H54 (cell line): ENCODE data around the gene MACROD1.

ENCODE experiments used
- DNase-seq: peaks from one replicate; pipeline ENCODE4 v3.0.0; 2011; ENCODE audit warnings: low spot score, mixed read lengths; ENCODE audit not compliant: insufficient read length
- FAIRE-seq: peaks from 3 replicates; lab custom pipeline; 2011; peaks lifted over from hg19 to GRCh38; lab: Jason Lieb, UNC
- POLR2A ChIP-seq: IDR thresholded peaks from 2 replicates; pipeline ENCODE4 v1.6.1; 2011; ENCODE audit warnings: low read depth, mild to moderate bottlenecking, low read length

Gene MACROD1

DNA sequence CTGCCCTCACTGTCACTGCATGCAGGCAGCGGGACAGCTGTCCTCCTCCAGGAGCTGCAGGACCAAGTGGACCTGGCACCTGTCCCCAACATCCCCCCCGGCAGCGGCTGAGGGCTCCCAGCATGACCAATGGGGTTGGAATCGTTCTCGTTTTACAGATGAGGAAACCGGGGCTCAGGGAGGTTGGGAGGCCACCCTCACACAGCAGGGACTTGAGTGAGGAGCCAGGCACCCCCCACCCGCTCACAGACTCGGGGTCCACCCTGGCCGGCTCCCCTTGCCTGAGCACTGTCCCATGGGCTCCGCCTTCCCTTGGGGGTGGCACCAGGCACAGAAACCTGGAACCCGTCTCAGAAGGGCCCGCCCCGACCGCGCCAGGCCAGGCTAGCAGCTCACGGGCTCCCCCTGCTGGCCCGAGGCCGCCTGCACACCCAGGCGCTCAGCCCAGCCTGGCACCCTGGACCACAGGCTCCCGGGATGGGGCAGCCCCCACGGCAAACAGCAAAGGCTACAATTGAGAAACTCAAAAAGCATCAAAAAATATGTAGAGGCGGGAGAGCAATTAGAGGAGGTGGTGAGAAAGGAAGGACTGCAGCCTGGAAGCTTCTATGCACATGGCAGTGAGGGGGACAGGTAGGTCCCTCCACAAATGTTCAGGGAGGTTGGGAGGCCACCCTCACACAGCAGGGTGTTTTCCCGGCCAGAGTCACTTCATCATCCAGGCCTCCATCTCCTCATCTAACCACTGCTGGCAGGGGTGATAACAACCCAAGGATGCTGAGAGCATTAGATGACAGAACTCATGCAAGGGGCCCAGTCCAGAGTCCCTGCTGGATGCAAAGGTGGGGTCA, 12.8 kb downstream of the MACROD1 start:
- peak; percentile 94 for DNase-seq
- no peak for FAIRE-seq
- TF ChIP-seq POLR2A: no peak

DNA sequence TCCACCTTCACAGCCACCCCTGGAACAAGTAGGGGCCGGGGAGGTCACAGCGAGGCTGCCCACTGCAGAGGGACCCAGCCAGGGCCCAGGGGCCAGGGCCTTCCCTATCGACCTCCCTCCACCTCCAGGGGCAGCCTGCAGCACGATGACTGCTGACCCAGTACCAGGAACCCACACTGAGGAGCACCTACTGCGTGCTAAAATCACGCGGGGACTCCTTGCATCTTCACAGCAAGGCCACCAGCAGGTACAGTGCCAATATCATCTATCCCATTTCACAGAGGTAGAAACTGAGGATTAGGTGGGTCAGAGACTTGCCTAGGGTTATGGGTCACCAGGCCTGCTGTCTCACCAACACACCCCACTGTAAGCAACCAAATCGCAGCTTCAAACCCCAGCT, 14.6 kb downstream of the MACROD1 start:
- TF ChIP-seq POLR2A: no peak
- FAIRE-seq: no peak
- DNase-seq: no peak

DNA sequence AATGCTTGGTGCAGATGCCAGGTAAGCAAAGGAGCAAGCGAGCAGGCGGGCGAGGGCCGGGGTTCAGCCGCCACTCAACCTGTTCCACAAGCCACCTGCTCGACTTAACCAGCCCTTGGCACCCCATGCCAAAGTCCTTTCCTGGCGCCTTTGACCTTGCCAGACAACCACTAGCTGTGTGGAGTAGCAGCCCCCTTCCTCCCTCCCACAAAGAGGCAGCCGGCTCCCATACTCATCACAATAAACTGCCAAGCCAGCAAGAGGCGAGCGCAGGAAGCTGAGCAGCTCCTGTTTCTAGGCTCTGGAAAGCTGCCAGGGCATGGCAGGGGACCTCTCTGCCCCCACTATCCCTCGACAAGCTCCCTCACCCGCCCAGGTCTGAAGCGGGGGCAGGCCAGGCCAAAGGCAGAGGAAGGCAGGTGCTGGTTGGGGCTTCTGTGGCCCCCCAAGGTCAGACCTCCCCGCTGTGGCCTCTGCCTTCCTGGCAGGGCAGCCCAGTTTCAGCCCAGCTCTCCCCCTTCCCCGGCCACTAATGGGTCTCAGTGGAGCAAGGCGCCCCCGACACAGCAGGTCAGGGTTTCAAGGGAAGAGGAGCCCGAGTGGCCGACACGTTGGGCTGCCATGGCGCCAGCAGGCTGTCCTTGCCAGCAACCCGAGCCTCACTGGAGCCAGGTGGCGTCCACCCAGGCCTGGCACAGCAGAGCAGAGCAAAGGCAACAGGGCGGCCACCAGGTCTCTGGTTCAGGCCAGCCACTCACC, 15.3 kb downstream of the MACROD1 start:
- no peak for TF ChIP-seq POLR2A
- DNase-seq: no peak

GRCh38 chr11:64150051-64150450, 15.9 kb downstream of the MACROD1 start:
- FAIRE-seq (no peak), DNase-seq (no peak)
- no peak for TF ChIP-seq POLR2A

More for the DNA sequence above, 15.3 kb downstream of the MACROD1 start:
- FAIRE-seq: no peak

DNA sequence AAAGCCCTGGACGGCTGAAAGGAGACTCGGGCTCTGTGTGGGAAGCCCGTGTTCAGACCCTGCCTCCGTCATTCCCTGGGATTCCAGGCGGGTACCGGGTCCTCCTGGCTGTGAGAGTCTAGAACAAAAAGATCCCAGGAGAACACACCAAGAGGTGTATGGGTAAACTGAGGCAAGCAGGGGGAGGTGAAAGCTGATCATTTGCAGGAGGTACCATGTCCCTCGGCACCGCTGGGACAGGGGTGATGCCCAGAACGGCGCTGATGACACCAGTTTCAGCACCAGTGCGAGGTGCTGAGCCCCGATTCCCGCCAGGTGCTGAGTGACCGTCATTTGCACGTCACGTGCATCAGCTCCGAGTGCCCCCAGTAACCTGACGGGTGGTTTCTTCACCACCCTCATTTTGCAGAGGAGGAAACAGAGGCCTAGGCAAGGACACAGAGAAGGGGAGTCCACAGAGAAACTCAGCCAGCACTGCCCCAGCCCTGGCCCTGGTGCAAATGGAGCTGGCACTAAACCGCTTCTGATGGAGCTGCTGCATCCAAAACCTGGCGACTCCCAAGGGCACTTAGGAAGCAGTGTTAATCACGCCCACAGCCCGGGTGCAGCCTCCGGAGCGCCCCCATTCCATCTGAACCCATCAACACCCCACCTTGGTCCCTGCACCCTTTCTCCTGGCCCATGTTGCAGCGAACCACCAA, 16.8 kb downstream of the MACROD1 start:
- FAIRE-seq (no peak), DNase-seq (no peak)
- TF ChIP-seq POLR2A: no peak

- no peak for TF ChIP-seq POLR2A
- DNase-seq (peak; percentile 66), FAIRE-seq (no peak)
Measured at GRCh38 chr11:64148226-64148916, 17.5 kb downstream of the MACROD1 start.

- TF ChIP-seq POLR2A: no peak
- FAIRE-seq (no peak), DNase-seq (peak; percentile 77)
Measured at GRCh38 chr11:64146036-64146955, 19.6 kb downstream of the MACROD1 start.

GRCh38 chr11:64144587-64145472, 21.1 kb downstream of the MACROD1 start:
- FAIRE-seq: no peak
- no peak for TF ChIP-seq POLR2A

GRCh38 chr11:64141081-64141783, 24.7 kb downstream of the MACROD1 start:
- DNase-seq (no peak), FAIRE-seq (no peak)
- no peak for TF ChIP-seq POLR2A

More at GRCh38 chr11:64144587-64145472, 21.1 kb downstream of the MACROD1 start:
- DNase-seq: no peak

DNA sequence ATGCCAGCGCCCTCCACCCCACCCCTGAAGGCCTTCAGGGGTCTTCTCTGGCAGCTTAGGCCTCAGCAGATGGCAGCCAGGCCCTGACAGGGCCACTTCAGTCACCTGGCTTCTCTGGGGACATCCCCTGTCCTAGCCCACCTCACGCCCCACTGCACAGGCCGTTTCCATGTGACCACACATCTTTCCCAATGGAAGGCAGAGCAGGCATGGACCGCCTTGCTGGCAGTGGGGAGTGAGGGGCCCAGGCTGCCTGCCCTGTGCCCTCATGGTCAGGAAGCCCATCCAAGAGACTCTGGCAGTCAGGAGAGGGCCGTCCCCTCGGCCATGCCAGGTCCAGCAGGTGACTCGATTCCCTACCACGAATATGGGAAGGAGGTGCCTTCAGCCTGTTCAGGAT, 25.8 kb downstream of the MACROD1 start:
- FAIRE-seq: no peak
- no peak for DNase-seq
- no peak for TF ChIP-seq POLR2A

DNA sequence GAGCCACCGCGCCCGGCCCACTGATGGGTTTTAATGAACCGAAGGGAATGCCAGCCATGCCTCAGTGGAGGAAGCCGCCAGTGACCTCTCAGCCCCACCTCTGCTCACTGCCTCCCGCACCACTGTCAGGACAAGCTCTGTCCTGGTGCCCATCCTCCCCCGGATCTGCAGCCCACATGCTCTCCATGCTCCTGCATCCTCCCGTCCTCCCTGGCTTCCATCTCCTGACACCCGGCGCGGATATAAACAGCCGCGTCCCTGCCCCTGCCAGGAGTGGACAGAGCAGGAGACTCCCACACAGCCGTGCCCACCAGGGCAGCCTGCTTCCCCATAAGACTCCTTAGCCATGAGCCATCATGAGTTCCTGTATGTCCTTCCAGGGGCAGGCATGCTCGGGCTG, 26.9 kb downstream of the MACROD1 start:
- no peak for TF ChIP-seq POLR2A
- no peak for FAIRE-seq

GRCh38 chr11:64138398-64138797, 27.5 kb downstream of the MACROD1 start:
- TF ChIP-seq POLR2A: no peak
- DNase-seq (no peak), FAIRE-seq (no peak)

More for the DNA sequence above, 26.9 kb downstream of the MACROD1 start:
- no peak for DNase-seq
